ENCODE measurements around the gene POLR2H. TPM values are rescaled to one million over a fixed set of nuclear protein-coding genes. Genes with fewer than 3 reads are reported as not detected.

Gene POLR2H
- total and polyA plus RNA-seq, 2 of the 4 experiments (the other 2 are of a cell fraction) = 47.7 to 130 TPM

- Histone ChIP-seq H2BK120ac (ENCODE audit: low read depth, low read length) (no peak overlapping the region), H4K91ac (ENCODE audit: insufficient read depth, low read depth, low read length) (no peak overlapping the region), H4K5ac (ENCODE audit: low read depth, low read length) (no peak overlapping the region), H3K18ac (ENCODE audit: low read depth, low read length) (no peak overlapping the region), H2BK5ac (ENCODE audit: low read depth, low read length, poor library complexity, severe bottlenecking) (no peak overlapping the region), H3K14ac (replicated peaks; ENCODE audit: low read depth, low read length) (no peak overlapping the region), H3K27me3 (ENCODE audit: control insufficient read depth, insufficient read depth, low read length) (peaks cover 21% of the 10 kb centered on the region), H3K79me1 (ENCODE audit: low read depth in 1 of 2, low read length in 2 of 2) (no peaks in the 10 kb centered on the region), H3K4me2 (ENCODE audit: low read depth, low read length) (no peak overlapping the region), H2AFZ (replicated peaks; ENCODE audit: low read length, poor library complexity) (peak overlapping the region; percentile 85), H4K8ac (ENCODE audit: low read depth in 2 of 2, low read length in 2 of 2) (no peak overlapping the region), H3K23ac (ENCODE audit: low read depth, low read length) (no peak overlapping the region), H2AK5ac (ENCODE audit: low read depth, low read length) (no peak overlapping the region), H3K27ac (ENCODE audit: insufficient read depth, low read length) (no peak overlapping the region), H3K4me1 (ENCODE audit: control insufficient read depth, insufficient read depth, low read length) (no peaks in the 10 kb centered on the region), H3K4me3 (ENCODE audit: insufficient read depth, low read depth, low read length) (no peak overlapping the region), H2AK9ac (replicated peaks; ENCODE audit: low read depth, low read length, poor library complexity) (peak overlapping the region; percentile 90), H3K36me3 (ENCODE audit: control insufficient read depth, insufficient read depth, low read length) (no peaks in the 10 kb centered on the region), H4K20me1 (ENCODE audit: insufficient read depth, low read length) (no peaks in the 10 kb centered on the region), H3K9me3 (ENCODE audit: control insufficient read depth, insufficient read depth, low read length) (no peaks in the 10 kb centered on the region; the same call in 1 of the 2 replicates), H3K56ac (ENCODE audit: extremely low read depth, insufficient read depth, low read length) (no peak overlapping the region), H3K4ac (ENCODE audit: low read depth, low read length) (no peak overlapping the region), H2BK20ac (ENCODE audit: low read depth, low read length) (no peak overlapping the region), H3K9me1 (ENCODE audit: insufficient read depth, low read length) (no peaks in the 10 kb centered on the region), H3K9ac (ENCODE audit: low read depth, low read length) (no peak overlapping the region), H2BK15ac (ENCODE audit: low read depth, low read length) (no peak overlapping the region)
- in situ Hi-C loops (cut with MboI; ENCODE audit: low sequenced_read_pairs) (no loop called here), intact Hi-C loops (cut with micrococcal nuclease) (loop anchor here (1.0 kb wide), 2 partner anchors 96 to 124 kb away; no protein-coding TSS in a partner anchor), dilution Hi-C loops (cut with HindIII; ENCODE audit: low sequenced_read_pairs, unreplicated experiment) (no loop called here)
- TF ChIP-seq MAZ (IDR thresholded peaks at IDR 0.05; ENCODE audit: borderline replicate concordance, low read depth, low read length) (peak; percentile 26; the same call in 1 of the 2 replicates), BHLHE40 (IDR thresholded peaks at IDR 0.05; ENCODE audit: low read depth, low read length) (peak; percentile 92), RCOR1 (IDR thresholded peaks at IDR 0.05; ENCODE audit: insufficient replicate concordance, low read length) (no peak), NFE2L2 (IDR thresholded peaks at IDR 0.05; ENCODE audit: low read depth, low read length) (no peak), SMC3 (IDR thresholded peaks at IDR 0.05; ENCODE audit: low read depth, low read length) (peak; percentile 86), RAD21 (IDR thresholded peaks at IDR 0.05; ENCODE audit: low read length) (peak; percentile 85)
- TF ChIP-seq, protein P1, sequence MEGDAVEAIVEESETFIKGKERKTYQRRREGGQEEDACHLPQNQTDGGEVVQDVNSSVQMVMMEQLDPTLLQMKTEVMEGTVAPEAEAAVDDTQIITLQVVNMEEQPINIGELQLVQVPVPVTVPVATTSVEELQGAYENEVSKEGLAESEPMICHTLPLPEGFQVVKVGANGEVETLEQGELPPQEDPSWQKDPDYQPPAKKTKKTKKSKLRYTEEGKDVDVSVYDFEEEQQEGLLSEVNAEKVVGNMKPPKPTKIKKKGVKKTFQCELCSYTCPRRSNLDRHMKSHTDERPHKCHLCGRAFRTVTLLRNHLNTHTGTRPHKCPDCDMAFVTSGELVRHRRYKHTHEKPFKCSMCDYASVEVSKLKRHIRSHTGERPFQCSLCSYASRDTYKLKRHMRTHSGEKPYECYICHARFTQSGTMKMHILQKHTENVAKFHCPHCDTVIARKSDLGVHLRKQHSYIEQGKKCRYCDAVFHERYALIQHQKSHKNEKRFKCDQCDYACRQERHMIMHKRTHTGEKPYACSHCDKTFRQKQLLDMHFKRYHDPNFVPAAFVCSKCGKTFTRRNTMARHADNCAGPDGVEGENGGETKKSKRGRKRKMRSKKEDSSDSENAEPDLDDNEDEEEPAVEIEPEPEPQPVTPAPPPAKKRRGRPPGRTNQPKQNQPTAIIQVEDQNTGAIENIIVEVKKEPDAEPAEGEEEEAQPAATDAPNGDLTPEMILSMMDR (conservative IDR thresholded peaks at IDR 0.05; ENCODE audit: low read depth, low read length) = peak; percentile 82
- TF ChIP-seq, protein P2, sequence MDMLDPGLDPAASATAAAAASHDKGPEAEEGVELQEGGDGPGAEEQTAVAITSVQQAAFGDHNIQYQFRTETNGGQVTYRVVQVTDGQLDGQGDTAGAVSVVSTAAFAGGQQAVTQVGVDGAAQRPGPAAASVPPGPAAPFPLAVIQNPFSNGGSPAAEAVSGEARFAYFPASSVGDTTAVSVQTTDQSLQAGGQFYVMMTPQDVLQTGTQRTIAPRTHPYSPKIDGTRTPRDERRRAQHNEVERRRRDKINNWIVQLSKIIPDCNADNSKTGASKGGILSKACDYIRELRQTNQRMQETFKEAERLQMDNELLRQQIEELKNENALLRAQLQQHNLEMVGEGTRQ (IDR thresholded peaks at IDR 0.05; ENCODE audit: low read depth, low read length) = peak; percentile 54; the same call in 1 of the 2 replicates
- CTCF ChIA-PET = interaction anchor here (0.5 to 1.5 kb wide), 3 partner anchors 14 to 361 kb away, joined by 3 to 6 read pairs (median 3); no protein-coding TSS in a partner anchor
- ATAC-seq (ENCODE audit: low read depth) (peak; percentile 95), DNase-seq (peak; percentile 51)
- 60% methylated on average over 2 of the region's 14 CpGs; no CpG with 5 or more reads in 1 of the 2 experiments for WGBS, 2 experiments (ENCODE audit: extremely low coverage in 2 of 2, insufficient read length in 1 of 2)
- POLR2A ChIA-PET (ENCODE audit: unreplicated experiment) = no interaction called here
- BruUV-seq (replicated peaks) = no TSS peak
Measured at GRCh38 chr3:184417619-184418327, 56.3 kb downstream of the POLR2H start.

All from IMR-90 (cell line).